ENCODE measurements around the gene HELT. TPM values are rescaled to one million over a fixed set of nuclear protein-coding genes. Genes with fewer than 3 reads are reported as not detected.

Gene HELT
- total RNA-seq, 4 donors from 2014 or later, result not detected

DNA sequence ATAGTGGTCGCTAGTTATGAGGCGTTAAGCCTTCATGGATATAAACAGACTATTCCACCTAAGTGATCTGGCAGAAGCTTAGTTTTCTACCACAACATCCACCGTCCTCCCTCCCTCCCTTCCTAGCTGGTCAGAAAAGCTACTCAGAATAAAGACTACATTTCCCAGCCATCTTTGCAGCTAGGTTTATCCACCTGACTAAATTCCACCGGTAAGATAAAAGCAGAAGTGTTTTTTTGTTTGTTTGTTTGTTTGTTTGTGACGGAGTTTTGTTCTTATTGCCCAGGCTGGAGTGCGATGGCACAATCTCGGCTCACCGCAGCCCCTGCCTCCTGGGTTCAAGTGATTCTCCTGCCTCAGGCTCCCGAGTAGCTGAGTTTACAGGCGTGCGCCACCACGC is 44.3 kb downstream of the HELT start:
- ATAC-seq (ENCODE audit: low FRiP score) (no peak), DNase-seq (ENCODE audit: low spot score) (no peak)
- TF ChIP-seq, protein P1, sequence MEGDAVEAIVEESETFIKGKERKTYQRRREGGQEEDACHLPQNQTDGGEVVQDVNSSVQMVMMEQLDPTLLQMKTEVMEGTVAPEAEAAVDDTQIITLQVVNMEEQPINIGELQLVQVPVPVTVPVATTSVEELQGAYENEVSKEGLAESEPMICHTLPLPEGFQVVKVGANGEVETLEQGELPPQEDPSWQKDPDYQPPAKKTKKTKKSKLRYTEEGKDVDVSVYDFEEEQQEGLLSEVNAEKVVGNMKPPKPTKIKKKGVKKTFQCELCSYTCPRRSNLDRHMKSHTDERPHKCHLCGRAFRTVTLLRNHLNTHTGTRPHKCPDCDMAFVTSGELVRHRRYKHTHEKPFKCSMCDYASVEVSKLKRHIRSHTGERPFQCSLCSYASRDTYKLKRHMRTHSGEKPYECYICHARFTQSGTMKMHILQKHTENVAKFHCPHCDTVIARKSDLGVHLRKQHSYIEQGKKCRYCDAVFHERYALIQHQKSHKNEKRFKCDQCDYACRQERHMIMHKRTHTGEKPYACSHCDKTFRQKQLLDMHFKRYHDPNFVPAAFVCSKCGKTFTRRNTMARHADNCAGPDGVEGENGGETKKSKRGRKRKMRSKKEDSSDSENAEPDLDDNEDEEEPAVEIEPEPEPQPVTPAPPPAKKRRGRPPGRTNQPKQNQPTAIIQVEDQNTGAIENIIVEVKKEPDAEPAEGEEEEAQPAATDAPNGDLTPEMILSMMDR (IDR thresholded peaks at IDR 0.05), result no peak

DNA sequence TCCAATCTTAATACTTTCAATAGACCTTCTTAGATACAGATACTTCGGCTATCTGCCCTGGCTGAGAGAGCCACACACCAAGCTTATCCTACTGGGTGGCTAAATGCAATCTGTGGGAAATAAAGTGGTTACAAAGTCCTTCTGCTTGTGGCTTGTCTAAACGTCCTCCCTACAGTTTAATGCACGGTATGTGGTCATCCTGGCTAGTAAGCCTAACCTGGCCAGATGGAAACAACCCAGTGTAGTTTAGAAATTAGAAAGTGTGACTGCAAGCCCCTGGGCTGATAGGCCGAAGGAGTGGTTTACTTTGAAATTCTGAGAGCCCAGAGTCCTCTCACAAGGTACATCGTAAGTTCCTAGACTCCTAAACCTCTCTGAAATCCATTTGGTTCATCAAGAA is 47.9 kb downstream of the HELT start:
- DNase-seq (ENCODE audit: low spot score) (no peak), ATAC-seq (ENCODE audit: low FRiP score) (no peak)
- TF ChIP-seq, protein P1 (IDR thresholded peaks at IDR 0.05), result no peak

DNA sequence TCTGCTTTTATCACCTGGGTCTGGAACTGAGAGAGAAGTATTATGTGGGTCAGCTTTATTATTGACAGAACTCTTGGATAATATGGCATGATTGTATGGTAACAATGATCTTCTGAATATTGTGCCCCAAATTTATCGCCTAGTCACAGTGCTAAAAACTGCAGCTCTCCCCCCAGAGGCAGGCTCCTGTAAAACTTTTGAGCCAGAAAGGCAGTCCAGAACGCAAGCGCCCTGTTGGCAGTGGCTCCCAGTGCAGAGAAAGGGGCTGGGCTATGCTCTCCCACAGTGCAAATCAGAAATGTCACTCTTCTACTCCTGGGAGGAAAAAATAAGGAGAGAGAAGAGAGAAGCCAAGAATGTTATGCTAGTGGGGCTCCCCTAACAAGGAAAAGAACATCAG is 50.5 kb downstream of the HELT start:
- ATAC-seq (ENCODE audit: low FRiP score) (no peak), DNase-seq (ENCODE audit: low spot score) (no peak)
- TF ChIP-seq, protein P1 (IDR thresholded peaks at IDR 0.05), result no peak

Other genes with a start within 250 kb of the HELT start
- gene ACSL1, start 192.5 kb upstream of the HELT start, total RNA-seq, result 1,000 to 10,000 TPM in 2 of 4 donors, 100 to 1,000 TPM in 2; 577 to 1,142 (median 917) TPM
- gene SLC25A4, start 124.8 kb downstream of the HELT start, total RNA-seq, result 10 to 100 TPM; 14.4 to 25.9 (median 20.2) TPM
- 10 to 100 TPM; 27.7 to 34.7 (median 32.0) TPM for gene CFAP97, start 185.5 kb downstream of the HELT start, total RNA-seq
- gene SNX25, start 191.1 kb downstream of the HELT start, total RNA-seq, result 10 to 100 TPM; 16.0 to 22.5 (median 21.9) TPM